HepG2 (cell line): ENCODE measurements around the gene DGUOK. TPM values are rescaled to one million over a fixed set of nuclear protein-coding genes. Genes with fewer than 3 reads are reported as not detected.
A peak's percentile ranks its signal among the peaks of the same experiment; 100 is the strongest.

Source experiments
- HNF4G ChIP-seq, 2 experiments: sonication (generic) in 1 of 2; formaldehyde crosslinking in 1 of 2; IDR thresholded peaks; 2 replicates each; pipeline versions ENCODE4 v1.4.0 to v1.6.1; 2011 to 2020; ENCODE audit warnings: borderline replicate concordance in 2 of 2, low read depth in 2 of 2, mild to moderate bottlenecking in 2 of 2, low read length in 1 of 2, missing genetic modification reagents in 1 of 2, moderate library complexity in 1 of 2
- RORA ChIP-seq: sonication (generic); formaldehyde crosslinking; IDR thresholded peaks from 2 replicates; pipeline ENCODE4 v1.5.0; 2020; ENCODE audit warnings: mild to moderate bottlenecking, missing genetic modification reagents, moderate library complexity
- ZNF251 ChIP-seq: sonication (generic); formaldehyde crosslinking; IDR thresholded peaks from 2 replicates; pipeline ENCODE4 v1.9.0; 2021; ENCODE audit warnings: mild to moderate bottlenecking, missing genetic modification reagents
- ZNF780A ChIP-seq: sonication (generic); formaldehyde crosslinking; IDR thresholded peaks from 2 replicates; pipeline ENCODE4 v1.8.0; 2022; ENCODE audit warnings: mild to moderate bottlenecking, missing genetic modification reagents, moderate library complexity
- polyA plus RNA-seq, 8 experiments: library from polyadenylated mRNA; depleted of rRNA in 3 of 8; stranded (reverse) in 7 of 8; unstranded in 1 of 8; fragments of >200 nt; fragmentation: Illumina TruSeq in 4 of 8; extraction: Trizol in 4 of 8; gene quantifications; 2 replicates each; pipeline versions ENCODE4 v1.2.1 to v1.2.3, GENCODE V29; 2011 to 2016; ENCODE audit warnings: low read depth in 4 of 8, missing spikeins in 1 of 8, mixed read lengths in 1 of 8; ENCODE audit not compliant: insufficient read depth in 1 of 8
- total RNA-seq, 5 experiments: library from RNA; depleted of rRNA; stranded (reverse); fragments of >200 nt; fragmentation: Illumina TruSeq; extraction: Trizol; gene quantifications; 2 replicates each; pipeline ENCODE4 v1.2.3, GENCODE V29; 2016; ENCODE audit warnings: low read depth in 1 of 5
- TF ChIP-seq, protein P1 (sequence below): sonication (generic); formaldehyde crosslinking; IDR thresholded peaks from 2 replicates; pipeline ENCODE4 v1.4.0; 2020; ENCODE audit warnings: missing genetic modification reagents, borderline replicate concordance
- TF ChIP-seq, protein P2 (sequence below), 2 experiments: sonication (generic) in 1 of 2; formaldehyde crosslinking in 1 of 2; IDR thresholded peaks; 2 replicates each; pipeline versions ENCODE4 v1.6.1 to v1.9.0; 2014 to 2022; ENCODE audit warnings: antibody characterized with exemption in 1 of 2, borderline replicate concordance in 1 of 2, inconsistent platforms in 1 of 2, low read depth in 1 of 2, missing genetic modification reagents in 1 of 2
- TF ChIP-seq, protein P3 (sequence below): sonication (generic); formaldehyde crosslinking; IDR thresholded peaks from 2 replicates; pipeline ENCODE4 v1.4.0; 2020; ENCODE audit warnings: missing genetic modification reagents
- TF ChIP-seq, protein P4 (sequence below): sonication (generic); formaldehyde crosslinking; IDR thresholded peaks from 2 replicates; pipeline ENCODE4 v1.4.0; 2020; ENCODE audit warnings: missing genetic modification reagents

The DGUOK gene
- total and polyA plus RNA-seq, 2 of the 13 experiments (the other 11 are each of a cell fraction or from before 2014, with no cell fraction given): 105 to 137 TPM

DNA sequence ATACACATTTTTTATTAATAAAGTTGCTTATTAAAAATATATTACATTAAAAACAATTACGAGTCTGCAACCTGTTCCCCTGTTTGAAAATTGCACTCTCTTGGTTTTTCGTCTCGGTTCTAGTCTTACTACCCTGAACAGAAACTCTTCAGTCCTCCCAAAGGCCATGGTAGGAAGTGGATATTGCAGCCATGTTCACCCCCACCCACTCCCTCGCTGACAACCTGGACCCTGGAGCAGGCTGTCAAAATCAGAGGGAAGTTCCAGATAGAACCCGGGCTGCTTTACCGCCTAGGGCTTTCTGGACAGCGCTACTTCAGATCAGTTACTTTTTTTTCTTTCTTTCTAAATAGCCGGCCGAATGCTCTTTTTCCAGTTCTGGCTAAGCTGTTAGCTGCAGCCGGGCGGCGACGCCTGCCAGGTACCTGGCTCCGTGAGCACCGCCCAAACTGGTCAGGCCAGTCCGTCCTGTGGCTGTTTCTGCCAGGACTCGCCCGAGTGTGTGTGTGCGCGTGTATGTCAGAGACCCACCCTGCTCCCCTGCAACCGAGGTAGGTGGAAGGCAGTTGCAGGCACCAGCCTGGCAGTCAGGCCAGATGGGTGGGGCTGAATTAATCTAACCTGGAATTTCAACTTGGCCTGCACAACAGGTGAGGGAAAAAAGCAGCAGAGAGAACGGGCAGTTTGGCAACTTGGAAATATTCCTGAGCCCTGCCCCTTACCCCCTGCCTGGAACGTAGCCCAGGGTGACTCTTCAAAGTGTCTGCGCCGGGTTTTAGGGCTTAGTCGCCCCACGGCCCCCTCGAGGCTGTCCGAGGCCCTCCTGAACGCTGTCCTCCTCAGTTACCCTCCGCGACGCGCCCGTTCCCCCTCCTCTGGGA lies 56.9 kb downstream of the DGUOK start (continued):
- TF ChIP-seq ZNF251 (no peak), ZNF780A (CRISPR knock-in tag) (0 out of 2 replicates have a peak, but pooled peaks have one; percentile 25), RORA (CRISPR knock-in tag) (peak; percentile 84; the same call in 1 of the 2 replicates), HNF4G (IDR thresholded peaks at IDR 0.05; ENCODE audit: borderline replicate concordance, low read depth, low read length) (no peak), HNF4G (CRISPR knock-in tag; IDR thresholded peaks at IDR 0.05; ENCODE audit: borderline replicate concordance, low read depth) (no peak)
- TF ChIP-seq, protein P1, sequence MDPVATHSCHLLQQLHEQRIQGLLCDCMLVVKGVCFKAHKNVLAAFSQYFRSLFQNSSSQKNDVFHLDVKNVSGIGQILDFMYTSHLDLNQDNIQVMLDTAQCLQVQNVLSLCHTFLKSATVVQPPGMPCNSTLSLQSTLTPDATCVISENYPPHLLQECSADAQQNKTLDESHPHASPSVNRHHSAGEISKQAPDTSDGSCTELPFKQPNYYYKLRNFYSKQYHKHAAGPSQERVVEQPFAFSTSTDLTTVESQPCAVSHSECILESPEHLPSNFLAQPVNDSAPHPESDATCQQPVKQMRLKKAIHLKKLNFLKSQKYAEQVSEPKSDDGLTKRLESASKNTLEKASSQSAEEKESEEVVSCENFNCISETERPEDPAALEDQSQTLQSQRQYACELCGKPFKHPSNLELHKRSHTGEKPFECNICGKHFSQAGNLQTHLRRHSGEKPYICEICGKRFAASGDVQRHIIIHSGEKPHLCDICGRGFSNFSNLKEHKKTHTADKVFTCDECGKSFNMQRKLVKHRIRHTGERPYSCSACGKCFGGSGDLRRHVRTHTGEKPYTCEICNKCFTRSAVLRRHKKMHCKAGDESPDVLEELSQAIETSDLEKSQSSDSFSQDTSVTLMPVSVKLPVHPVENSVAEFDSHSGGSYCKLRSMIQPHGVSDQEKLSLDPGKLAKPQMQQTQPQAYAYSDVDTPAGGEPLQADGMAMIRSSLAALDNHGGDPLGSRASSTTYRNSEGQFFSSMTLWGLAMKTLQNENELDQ (CRISPR knock-in tag): no peak
- TF ChIP-seq, protein P2, sequence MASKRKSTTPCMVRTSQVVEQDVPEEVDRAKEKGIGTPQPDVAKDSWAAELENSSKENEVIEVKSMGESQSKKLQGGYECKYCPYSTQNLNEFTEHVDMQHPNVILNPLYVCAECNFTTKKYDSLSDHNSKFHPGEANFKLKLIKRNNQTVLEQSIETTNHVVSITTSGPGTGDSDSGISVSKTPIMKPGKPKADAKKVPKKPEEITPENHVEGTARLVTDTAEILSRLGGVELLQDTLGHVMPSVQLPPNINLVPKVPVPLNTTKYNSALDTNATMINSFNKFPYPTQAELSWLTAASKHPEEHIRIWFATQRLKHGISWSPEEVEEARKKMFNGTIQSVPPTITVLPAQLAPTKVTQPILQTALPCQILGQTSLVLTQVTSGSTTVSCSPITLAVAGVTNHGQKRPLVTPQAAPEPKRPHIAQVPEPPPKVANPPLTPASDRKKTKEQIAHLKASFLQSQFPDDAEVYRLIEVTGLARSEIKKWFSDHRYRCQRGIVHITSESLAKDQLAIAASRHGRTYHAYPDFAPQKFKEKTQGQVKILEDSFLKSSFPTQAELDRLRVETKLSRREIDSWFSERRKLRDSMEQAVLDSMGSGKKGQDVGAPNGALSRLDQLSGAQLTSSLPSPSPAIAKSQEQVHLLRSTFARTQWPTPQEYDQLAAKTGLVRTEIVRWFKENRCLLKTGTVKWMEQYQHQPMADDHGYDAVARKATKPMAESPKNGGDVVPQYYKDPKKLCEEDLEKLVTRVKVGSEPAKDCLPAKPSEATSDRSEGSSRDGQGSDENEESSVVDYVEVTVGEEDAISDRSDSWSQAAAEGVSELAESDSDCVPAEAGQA (IDR thresholded peaks at IDR 0.05; ENCODE audit: low read depth): no peak
- TF ChIP-seq, protein P2 (CRISPR knock-in tag; IDR thresholded peaks at IDR 0.05; ENCODE audit: borderline replicate concordance): peak; percentile 71; the same call in 1 of the 2 replicates
- TF ChIP-seq, protein P3, sequence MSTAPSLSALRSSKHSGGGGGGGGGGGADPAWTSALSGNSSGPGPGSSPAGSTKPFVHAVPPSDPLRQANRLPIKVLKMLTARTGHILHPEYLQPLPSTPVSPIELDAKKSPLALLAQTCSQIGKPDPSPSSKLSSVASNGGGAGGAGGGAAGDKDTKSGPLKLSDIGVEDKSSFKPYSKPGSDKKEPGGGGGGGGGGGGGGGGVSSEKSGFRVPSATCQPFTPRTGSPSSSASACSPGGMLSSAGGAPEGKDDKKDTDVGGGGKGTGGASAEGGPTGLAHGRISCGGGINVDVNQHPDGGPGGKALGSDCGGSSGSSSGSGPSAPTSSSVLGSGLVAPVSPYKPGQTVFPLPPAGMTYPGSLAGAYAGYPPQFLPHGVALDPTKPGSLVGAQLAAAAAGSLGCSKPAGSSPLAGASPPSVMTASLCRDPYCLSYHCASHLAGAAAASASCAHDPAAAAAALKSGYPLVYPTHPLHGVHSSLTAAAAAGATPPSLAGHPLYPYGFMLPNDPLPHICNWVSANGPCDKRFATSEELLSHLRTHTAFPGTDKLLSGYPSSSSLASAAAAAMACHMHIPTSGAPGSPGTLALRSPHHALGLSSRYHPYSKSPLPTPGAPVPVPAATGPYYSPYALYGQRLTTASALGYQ (CRISPR knock-in tag): 0 out of 2 replicates have a peak, but pooled peaks have one; percentile 48
- TF ChIP-seq, protein P4, sequence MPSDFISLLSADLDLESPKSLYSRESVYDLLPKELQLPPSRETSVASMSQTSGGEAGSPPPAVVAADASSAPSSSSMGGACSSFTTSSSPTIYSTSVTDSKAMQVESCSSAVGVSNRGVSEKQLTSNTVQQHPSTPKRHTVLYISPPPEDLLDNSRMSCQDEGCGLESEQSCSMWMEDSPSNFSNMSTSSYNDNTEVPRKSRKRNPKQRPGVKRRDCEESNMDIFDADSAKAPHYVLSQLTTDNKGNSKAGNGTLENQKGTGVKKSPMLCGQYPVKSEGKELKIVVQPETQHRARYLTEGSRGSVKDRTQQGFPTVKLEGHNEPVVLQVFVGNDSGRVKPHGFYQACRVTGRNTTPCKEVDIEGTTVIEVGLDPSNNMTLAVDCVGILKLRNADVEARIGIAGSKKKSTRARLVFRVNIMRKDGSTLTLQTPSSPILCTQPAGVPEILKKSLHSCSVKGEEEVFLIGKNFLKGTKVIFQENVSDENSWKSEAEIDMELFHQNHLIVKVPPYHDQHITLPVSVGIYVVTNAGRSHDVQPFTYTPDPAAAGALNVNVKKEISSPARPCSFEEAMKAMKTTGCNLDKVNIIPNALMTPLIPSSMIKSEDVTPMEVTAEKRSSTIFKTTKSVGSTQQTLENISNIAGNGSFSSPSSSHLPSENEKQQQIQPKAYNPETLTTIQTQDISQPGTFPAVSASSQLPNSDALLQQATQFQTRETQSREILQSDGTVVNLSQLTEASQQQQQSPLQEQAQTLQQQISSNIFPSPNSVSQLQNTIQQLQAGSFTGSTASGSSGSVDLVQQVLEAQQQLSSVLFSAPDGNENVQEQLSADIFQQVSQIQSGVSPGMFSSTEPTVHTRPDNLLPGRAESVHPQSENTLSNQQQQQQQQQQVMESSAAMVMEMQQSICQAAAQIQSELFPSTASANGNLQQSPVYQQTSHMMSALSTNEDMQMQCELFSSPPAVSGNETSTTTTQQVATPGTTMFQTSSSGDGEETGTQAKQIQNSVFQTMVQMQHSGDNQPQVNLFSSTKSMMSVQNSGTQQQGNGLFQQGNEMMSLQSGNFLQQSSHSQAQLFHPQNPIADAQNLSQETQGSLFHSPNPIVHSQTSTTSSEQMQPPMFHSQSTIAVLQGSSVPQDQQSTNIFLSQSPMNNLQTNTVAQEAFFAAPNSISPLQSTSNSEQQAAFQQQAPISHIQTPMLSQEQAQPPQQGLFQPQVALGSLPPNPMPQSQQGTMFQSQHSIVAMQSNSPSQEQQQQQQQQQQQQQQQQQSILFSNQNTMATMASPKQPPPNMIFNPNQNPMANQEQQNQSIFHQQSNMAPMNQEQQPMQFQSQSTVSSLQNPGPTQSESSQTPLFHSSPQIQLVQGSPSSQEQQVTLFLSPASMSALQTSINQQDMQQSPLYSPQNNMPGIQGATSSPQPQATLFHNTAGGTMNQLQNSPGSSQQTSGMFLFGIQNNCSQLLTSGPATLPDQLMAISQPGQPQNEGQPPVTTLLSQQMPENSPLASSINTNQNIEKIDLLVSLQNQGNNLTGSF: 0 out of 2 replicates have a peak, but pooled peaks have one; percentile 35
